T-helper 22 cell (primary cell): Measurements from ENCODE around the gene CBX7.

ENCODE experiments used
- DNase-seq: peaks from one replicate; pipeline ENCODE4 v3.0.0-alpha.2; 2020; ENCODE audit warnings: low read depth

CBX7 gene

DNA sequence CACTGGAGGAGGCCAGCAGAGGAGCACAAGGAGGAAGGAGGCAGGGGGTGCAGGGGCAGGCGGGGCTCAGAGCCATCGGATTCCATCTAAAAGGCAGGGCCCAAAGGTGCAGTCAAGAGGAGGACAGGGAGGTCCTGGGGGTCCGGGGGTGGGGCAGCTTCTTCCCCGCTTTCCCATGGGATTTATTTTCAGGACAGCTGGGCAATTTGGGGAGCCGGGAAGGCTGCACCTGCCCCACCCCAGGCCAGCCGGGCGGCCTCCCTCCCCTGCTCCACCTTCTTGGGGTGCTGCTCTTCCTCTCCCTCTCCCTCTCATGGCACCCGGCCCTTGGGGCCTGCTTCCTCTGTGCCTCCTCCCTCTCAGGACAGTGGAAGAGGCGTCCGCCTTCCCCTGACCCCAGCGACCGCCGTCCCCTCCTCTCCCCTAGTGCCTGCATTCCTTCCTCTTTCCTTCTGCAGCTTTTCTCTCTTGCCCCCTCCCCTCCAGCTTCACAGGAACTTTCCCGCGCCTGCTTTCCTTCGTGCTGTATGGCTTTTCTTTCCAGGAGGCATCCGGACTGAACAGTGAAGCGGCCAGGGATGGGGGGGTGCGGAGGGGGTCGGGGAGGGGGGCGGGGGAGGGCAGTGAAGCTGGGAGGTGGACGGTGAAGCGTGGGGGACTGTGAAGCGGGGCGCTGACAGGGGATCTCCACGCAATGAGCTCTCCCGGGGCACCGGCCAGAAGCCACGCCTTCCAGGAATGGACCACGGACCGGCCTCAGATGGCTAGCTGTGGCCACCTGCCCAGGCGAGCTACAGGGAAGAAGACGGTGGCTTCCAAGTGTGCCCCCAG, 28.5 kb downstream of the CBX7 start:
- no peak for DNase-seq

GRCh38 chr22:39122772-39123470, 29.6 kb downstream of the CBX7 start:
- DNase-seq: no peak

GRCh38 chr22:39120983-39121382, 31.5 kb downstream of the CBX7 start:
- no peak for DNase-seq

DNA sequence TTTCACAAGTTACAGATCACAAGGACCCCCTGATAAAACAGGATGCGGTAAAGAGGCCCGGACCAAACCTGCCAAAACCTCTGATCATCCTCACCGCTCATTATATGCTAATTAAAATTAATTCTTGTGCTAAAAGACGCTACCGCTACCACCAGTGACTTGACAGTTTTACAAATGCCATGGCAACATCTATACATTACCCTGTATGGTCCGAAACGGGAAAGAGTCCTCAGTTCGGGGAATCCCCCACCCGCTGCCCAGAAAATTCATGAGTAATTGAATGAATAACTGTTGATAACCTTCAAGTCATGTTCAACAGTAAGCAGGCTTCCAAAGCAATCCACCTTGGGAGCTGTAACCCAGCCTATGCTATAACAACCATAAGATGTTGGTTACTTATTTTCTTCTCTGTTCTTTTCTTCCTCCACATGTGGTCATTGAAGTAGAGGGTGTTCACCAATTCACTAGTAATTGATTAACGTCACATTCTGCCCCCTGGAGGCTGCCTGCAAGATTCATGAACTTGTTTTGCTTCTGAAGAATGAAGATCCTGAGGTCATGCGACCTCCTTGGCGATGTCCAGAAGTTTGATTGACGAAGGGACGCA, 34.8 kb downstream of the CBX7 start:
- peak; percentile 57 for DNase-seq

GRCh38 chr22:39115977-39116621, 36.4 kb downstream of the CBX7 start:
- DNase-seq: no peak

GRCh38 chr22:39115570-39115969, 36.9 kb downstream of the CBX7 start:
- DNase-seq: no peak

- no peak for DNase-seq
These were observed 38.4 kb downstream of the CBX7 start for GRCh38 chr22:39114112-39114511.

DNA sequence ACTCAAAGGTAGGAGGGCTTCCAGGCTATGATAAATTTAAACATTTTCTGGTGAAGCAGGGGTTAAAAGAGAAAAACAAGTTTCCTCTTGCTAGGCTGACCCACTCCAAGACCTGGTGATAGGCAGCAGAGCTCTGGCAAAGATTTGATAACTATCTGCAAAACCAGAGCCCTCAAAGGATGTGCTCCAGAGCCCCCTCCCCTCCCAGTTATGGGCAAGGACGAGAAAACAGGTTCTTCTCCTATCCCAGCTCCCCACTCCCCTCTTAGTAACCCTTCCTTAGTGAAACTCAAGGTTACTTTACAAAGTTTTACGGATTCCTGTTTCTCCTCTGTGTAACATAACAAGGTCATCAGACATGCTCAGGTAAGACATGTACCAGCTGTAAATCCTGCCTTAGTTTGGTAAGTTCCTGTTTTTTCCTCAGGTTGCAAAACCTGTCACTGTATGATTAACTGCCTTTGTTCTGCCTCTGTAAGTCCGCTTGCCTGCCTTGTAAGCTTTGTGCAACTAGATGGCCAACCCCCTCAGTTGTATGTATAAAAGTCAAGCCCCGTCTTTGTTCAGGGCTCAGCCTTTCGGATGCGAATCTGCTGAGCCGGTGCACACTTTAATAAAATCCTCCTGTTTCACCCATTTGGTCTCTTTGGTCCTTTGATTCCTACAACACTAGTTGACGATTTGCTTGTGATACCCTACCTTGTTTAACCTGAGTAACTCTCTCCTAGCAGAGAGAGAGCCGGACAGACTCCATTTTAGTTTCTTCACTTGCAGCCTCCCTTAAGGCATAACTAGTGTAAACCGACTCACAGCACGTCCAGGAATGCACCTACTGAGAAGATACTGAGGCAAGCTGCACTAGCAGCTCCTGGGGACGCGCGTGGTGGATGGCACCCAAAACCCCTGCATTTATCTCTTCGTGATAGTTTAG, 41.6 kb downstream of the CBX7 start:
- DNase-seq: no peak

DNA sequence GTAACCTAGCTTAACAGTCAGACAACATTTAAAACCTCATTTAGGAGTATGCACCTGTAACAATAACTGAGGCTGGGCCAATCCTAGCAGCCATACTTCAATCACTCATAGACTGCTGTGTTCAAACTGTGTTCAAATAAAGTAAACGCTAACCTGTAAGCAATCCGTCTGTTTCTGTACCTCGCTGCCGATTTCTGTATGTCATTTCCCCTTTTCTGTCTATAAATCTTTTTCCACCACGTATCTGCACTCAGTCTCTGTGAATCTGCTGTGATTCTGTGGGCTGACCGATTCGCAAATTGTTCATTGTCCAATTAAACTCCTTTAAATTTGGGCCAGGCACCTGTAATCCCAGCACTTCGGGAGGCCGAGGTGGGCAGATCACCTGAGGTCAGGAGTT, 43.1 kb downstream of the CBX7 start:
- no peak for DNase-seq

GRCh38 chr22:39108487-39108886, 44.0 kb downstream of the CBX7 start:
- DNase-seq: no peak

- no peak for DNase-seq
These were observed 46.2 kb downstream of the CBX7 start for GRCh38 chr22:39106326-39106725.

DNA sequence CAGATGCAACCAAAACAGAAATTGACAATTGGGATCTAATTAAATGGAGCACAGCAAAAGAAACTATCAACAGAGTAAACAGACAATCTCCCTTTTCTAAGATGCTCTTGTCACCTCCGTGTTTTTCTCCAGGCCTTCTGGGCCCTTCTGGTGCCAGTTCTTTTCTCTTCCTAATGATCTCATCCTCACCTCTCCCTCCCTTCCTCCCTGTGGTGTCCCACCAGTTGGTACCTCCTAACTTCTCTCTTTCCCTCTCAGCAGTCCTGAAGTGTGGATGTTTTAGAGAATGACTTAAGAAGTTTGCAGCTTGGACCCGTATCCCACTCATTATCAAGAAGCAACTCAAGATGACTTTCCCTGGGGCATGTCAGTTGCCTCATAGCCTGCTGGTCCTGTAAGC, 49.0 kb downstream of the CBX7 start:
- no peak for DNase-seq

DNA sequence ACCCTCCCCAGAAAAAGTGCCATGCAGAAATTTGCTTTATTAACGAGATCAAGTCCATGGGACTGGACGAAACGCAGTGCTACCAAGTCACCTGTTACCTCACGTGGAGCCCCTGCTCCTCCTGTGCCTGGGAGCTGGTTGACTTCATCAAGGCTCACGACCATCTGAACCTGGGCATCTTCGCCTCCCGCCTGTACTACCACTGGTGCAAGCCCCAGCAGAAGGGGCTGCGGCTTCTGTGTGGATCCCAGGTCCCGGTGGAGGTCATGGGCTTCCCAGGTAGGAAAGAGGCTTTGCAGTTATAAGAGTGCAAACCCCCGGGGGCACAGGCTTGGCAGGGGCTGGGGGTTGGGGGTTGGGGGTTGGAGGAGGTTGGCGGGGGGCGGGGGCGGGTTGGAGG, 51.3 kb downstream of the CBX7 start:
- no peak for DNase-seq

DNA sequence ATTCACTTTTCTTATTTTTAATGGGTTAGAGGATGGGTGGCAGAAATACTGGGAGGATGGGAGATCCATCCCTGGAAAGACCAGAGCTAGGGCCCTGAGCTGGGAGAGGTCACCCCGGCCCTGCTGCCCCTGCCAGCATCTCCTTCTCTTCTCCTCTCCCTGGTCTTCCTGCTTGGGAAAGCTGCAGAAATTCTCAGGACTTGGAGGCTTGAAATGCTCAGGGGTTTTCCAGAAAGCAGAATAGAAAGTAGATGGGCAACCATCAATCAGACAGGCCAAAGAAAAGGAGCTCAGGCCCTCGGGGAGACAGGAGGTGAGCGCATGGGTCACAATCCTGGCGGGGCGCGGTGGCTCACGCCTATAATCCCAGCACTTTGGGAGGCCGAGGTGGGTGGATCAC, 53.9 kb downstream of the CBX7 start:
- DNase-seq: no peak

GRCh38 chr22:39098026-39098425, 54.5 kb downstream of the CBX7 start:
- DNase-seq: no peak

DNA sequence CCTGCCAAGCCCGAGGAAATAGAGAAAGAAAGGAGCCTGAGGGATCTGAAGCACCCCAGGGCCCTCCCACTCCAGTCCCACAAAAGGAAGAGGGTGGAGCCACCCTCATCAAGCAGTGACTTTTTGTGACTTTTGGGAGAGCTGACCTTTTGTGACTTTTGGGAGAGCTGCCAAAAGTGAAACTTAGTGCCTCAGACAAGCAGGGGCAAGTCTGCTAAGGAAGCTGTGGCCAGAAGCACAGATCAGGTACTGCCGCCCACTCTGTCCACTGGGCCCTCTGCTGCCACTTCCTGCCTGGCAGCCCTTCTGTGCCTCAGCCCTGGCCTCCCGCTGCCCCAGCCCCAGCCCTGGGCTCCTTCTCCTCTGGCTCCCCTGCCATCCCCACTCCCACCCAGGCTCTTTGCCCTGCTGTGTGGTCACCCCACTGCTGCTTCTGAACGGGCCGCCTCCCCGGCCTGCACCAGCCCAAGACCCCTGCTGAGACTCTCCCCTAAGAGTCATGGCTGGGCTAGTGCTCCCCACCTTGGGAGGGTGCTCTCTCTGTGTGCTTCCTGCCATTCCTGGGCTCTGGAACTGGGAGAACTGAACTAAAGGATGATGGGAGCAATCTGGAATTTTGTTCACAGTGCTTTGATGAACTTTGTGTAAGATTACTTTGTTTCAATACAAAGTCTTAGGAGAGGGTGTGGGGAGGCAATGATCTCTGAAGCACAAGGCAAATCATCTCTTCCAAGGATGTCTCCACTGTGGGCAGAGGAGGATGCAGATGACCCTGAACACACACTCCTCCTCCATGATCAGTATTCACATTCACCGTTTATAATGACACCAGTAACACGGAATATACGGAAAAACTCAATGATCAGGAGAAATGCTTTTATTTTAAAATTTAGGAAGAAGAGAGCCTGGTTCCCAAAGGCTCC, 55.1 kb downstream of the CBX7 start, which contains the start of gene APOBEC3H:
TSS of gene APOBEC3H (plus strand) at position 147 of the 923 bp plus-strand sequence. CDS start 3,035 bp downstream, outside the sequence.
- no peak for DNase-seq

- no peak for DNase-seq
These were observed 56.5 kb downstream of the CBX7 start for GRCh38 chr22:39095971-39096370.

- peak; percentile 32 for DNase-seq
These were observed 57.6 kb downstream of the CBX7 start for GRCh38 chr22:39094717-39095389.

DNA sequence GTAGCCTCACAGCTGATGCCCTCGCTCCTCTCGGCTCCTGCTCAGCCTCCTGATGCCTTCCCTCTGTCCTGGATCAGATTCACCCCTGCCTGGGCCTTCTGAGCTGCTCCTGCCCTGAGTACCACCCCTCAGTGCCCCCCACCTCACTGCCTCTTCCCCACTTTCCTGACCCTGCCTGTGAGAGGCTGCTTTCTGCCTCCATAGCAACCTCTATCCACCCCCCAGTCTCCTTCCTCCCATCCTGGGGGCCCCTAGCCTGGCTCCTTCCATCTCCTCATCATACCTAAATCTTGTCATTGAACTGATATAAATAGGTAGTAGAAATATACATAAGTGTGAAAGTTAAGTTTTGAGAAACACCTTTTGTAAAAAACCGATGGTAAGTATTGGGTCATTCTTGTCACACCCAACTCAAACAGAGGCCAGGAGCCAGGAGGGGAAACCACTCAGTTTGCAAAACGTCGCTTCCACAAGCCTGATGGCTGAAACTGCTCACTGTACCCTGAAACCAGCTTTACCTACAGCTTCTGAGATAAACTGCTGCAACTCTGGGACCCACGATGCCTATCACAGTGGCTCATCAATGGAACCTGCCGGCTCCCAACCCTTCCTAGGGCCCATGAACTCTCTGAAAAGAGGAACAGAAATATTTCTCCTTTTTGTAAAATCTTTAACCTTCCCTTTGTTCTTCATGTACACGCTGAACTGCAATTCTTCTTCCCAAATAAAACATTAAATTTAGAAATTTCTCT, 60.2 kb downstream of the CBX7 start:
- no peak for DNase-seq
